Measurements from ENCODE around the gene C2orf68. TPM values are rescaled to one million over a fixed set of nuclear protein-coding genes. Genes with fewer than 3 reads are reported as not detected.
"Not testable (repeated sequence)": the region's sequence is repeated elsewhere in the genome, so short reads cannot be mapped to it uniquely, and the experiment has no call there.

C2orf68 gene
- total RNA-seq, 1 experiment from 2014 or later = 69.6 TPM

- CTCF ChIA-PET = interaction anchor here (2.0 kb wide), 1 partner anchor 33 kb away, joined by 11 read pairs; no protein-coding TSS in a partner anchor
- not testable (repeated sequence) for DNase-seq (ENCODE audit: low spot score); H3K27me3 Mint-ChIP-seq (ENCODE audit: low read depth); ATAC-seq; H3K9me3 Mint-ChIP-seq
- H3K4me3 Mint-ChIP-seq = peak overlapping the region; percentile 93
- peak overlapping the region; percentile 72; the same call in 1 of the 2 replicates for H3K27ac Mint-ChIP-seq
- H3K36me3 Mint-ChIP-seq = peaks cover 15% of the 10 kb centered on the region
- peak; percentile 81 for TF ChIP-seq GABPB1 (CRISPR knock-in tag; IDR thresholded peaks at IDR 0.05)
- POLR2A ChIA-PET = interaction anchor here (0.6 to 1.6 kb wide), 3 partner anchors 8 to 307 kb away, joined by 3 to 5 read pairs (median 4); partner anchors contain the start of genes C2orf68 and RNF181
- peaks cover 18% of the 10 kb centered on the region for H3K4me1 Mint-ChIP-seq
These were observed 7.8 kb downstream of the C2orf68 start for GRCh38 chr2:85604133-85604444.

GRCh38 chr2:85602476-85603234 is 9.2 kb downstream of the C2orf68 start, which contains the start of gene TMEM150A:
Gene TMEM150A (minus strand): TSS chr2:85602698. CDS start chr2:85601948, 750 bp downstream.
- peak; percentile 88 for ATAC-seq
- Mint-ChIP-seq H3K36me3 (peaks cover 8% of the 10 kb centered on the region; the same call in 1 of the 2 replicates), H3K9me3 (no peaks in the 10 kb centered on the region), H3K4me1 (peaks cover 18% of the 10 kb centered on the region), H3K4me3 (peak within 1 kb of the TSS; percentile 93), H3K27ac (peak within 1 kb of the TSS; percentile 94), H3K27me3 (ENCODE audit: low read depth) (no peaks in the 10 kb centered on the region)
- peak; percentile 88 for DNase-seq (ENCODE audit: low spot score)
- ChIA-PET POLR2A (interaction anchor here (1.0 to 1.4 kb wide), 2 partner anchors 9 to 64 kb away, joined by 6 read pairs; partner anchors contain the start of genes C2orf68 and MAT2A), CTCF (interaction anchor here (1.6 to 2.0 kb wide), 2 partner anchors 9 to 35 kb away, joined by 7 to 11 read pairs; partner anchors contain the start of gene C2orf68)
- 0 out of 2 replicates have a peak, but pooled peaks have one; percentile 17 for TF ChIP-seq ARID4B (CRISPR knock-in tag; IDR thresholded peaks at IDR 0.05; ENCODE audit: borderline replicate concordance)
- peak; percentile 12; the same call in 1 of the 2 replicates for TF ChIP-seq TEAD1 (CRISPR knock-in tag; IDR thresholded peaks at IDR 0.05)
- peak; percentile 87; the same call in 1 of the 2 replicates for TF ChIP-seq CREM (CRISPR knock-in tag; IDR thresholded peaks at IDR 0.05)
- peak; percentile 71 for TF ChIP-seq FOXP4 (CRISPR knock-in tag; IDR thresholded peaks at IDR 0.05)
- no peak for TF ChIP-seq ZNF317 (CRISPR knock-in tag; IDR thresholded peaks at IDR 0.05; ENCODE audit: borderline replicate concordance, low read depth)
- peak; percentile 58; the same call in 1 of the 2 replicates for TF ChIP-seq SP1 (CRISPR knock-in tag; conservative IDR thresholded peaks at IDR 0.05)
- TF ChIP-seq SOX15 (CRISPR knock-in tag; IDR thresholded peaks at IDR 0.05) = no peak
- TF ChIP-seq SMAD3 (CRISPR knock-in tag; IDR thresholded peaks at IDR 0.05; ENCODE audit: borderline replicate concordance) = 0 out of 2 replicates have a peak, but pooled peaks have one; percentile 35
- TF ChIP-seq MYBL2 (CRISPR knock-in tag; IDR thresholded peaks at IDR 0.05) = peak; percentile 29; the same call in 1 of the 2 replicates
- TF ChIP-seq ZNF232 (CRISPR knock-in tag; IDR thresholded peaks at IDR 0.05) = 0 out of 2 replicates have a peak, but pooled peaks have one; percentile 74
- TF ChIP-seq ZNF423 (CRISPR knock-in tag; IDR thresholded peaks at IDR 0.05) = 0 out of 2 replicates have a peak, but pooled peaks have one; percentile 60
- TF ChIP-seq KAT7 (CRISPR knock-in tag; IDR thresholded peaks at IDR 0.05; ENCODE audit: borderline replicate concordance) = 0 out of 2 replicates have a peak, but pooled peaks have one; percentile 50
- peak; percentile 67 for TF ChIP-seq HMGXB4 (CRISPR knock-in tag; IDR thresholded peaks at IDR 0.05)
- TF ChIP-seq USF1 (CRISPR knock-in tag; IDR thresholded peaks at IDR 0.05) = peak; percentile 81; the same call in 1 of the 2 replicates
- 0 out of 2 replicates have a peak, but pooled peaks have one; percentile 78 for TF ChIP-seq ZBTB43 (CRISPR knock-in tag; IDR thresholded peaks at IDR 0.05)
- TF ChIP-seq ZMAT4 (CRISPR knock-in tag; IDR thresholded peaks at IDR 0.05) = peak; percentile 65; the same call in 1 of the 2 replicates
- TF ChIP-seq USF2 (CRISPR knock-in tag; IDR thresholded peaks at IDR 0.05) = peak; percentile 89
- no peak for TF ChIP-seq IRF2 (CRISPR knock-in tag; IDR thresholded peaks at IDR 0.05; ENCODE audit: borderline replicate concordance, low read depth)
- TF ChIP-seq GABPB1 (CRISPR knock-in tag; IDR thresholded peaks at IDR 0.05) = peak; percentile 40; the same call in 1 of the 2 replicates

Measured in WTC11 (cell line).